NCI-H446 treated with DMSO at 0.1 percent for 48 hours (cell line): ENCODE results near the gene FLRT1.

Source experiments
- DNase-seq: peaks from one replicate; lab custom pipeline; 2025; lab: John Stamatoyannopoulos, UW

Gene FLRT1

DNA sequence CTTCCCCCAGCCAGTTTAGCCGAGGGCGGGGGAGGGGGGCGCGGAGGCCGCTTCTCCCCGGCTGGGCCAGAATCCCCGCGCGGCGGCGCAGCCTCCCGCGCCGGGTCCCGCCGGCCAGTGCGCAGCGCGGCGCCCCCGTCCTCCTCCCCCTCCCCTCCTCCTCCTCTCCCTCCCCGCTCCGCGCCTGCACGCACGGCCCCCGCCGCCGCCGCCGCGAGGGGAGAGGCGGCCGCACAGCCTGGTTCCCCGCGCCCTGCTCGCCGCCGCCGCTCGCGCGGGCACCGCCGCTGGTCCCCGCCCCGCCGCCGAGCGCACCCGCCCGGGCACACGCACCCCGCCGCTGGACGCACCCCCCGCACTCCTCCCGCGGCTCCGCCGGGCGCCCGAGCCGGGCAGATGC, at the start of gene FLRT1:
Gene FLRT1 (plus strand): TSS at position 356 of the 400 bp plus-strand sequence. CDS start 80,337 bp downstream, outside the sequence.
- DNase-seq = no peak

DNA sequence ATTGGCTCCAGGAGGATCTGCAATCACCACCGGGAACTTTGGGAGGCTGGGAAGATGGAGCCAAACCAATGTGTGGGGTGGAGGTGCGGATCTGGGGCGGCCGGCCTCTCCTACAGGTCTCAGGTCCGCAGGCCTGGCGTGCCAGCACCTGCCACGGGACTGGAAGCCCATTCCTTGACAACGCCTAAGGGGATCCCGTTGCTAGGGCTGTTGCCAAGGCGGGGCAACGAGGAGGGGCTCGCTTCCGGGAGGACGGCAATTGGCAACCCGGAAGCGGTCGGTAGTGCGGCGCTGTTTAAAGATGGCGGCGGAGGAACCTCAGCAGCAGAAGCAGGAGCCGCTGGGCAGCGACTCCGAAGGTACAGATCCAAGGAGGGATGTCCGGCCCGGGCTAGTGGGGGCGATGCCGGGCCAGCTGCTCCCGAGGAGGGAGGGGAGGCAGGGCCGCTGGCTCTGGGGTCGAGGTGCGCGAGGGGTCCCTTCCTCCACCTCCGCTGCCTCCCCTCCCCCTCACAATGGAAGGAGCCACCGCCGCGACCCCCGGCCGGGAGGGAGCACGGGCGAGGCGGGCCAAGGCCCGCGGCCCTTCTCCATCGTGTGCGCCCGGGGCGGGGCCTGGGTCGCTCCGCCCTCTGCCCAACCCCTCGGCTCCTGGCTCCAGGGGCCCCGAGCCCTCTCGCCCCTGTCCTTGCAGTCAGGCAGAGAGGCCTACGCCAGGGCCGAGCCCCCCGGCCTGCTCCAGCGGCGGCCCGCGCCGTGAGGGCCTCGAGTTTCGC, 49.4 kb upstream of the FLRT1 start, which contains the start of gene OTUB1:
Gene OTUB1 (plus strand): TSS at position 283 of the 776 bp plus-strand sequence. CDS start 19 bp downstream, at position 302.
- peak; percentile 79 for DNase-seq

- no peak for DNase-seq
Observed at GRCh38 chr11:63986932-63987513, 48.7 kb upstream of the FLRT1 start.

GRCh38 chr11:63991558-63991957, 44.2 kb upstream of the FLRT1 start:
- no peak for DNase-seq

GRCh38 chr11:63993100-63993499, 42.6 kb upstream of the FLRT1 start:
- DNase-seq = no peak

DNA sequence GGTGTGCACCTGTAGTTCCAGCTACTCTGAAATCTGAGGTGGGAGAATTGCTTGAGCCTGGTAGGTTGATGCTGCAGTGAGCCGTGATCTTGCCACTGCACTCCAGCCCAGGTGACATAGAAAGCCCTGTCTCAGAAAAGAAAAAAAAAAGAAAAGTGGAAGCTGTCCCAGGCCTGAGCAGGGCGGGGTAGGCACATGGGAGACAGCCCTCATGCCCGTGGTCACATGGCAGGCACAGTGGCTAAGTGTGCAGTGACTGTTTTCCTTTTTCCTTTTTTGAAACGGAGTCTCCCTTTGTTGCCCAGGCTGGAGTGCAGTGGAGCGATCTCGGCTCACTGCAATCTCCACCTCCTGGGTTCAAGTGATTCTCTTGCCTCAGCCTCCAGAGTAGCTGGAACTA, 41.7 kb upstream of the FLRT1 start:
- DNase-seq = no peak

DNA sequence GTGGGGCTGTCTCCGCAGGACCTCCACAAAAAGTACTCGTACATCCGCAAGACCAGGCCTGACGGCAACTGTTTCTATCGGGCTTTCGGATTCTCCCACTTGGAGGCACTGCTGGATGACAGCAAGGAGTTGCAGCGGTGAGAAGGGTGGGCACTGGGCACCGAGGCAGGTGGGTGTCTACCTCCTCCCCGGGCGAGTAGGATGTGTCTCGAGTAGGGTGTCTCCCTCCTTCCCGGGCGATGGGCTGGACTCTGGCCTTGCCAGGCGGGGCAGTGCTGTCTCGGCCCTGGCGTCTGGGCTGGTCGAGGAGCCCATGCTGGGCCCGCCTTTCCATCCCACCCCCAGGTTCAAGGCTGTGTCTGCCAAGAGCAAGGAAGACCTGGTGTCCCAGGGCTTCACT, 39.2 kb upstream of the FLRT1 start:
- DNase-seq = no peak

- DNase-seq = no peak
Observed at GRCh38 chr11:63997104-63997700, 38.5 kb upstream of the FLRT1 start.

DNA sequence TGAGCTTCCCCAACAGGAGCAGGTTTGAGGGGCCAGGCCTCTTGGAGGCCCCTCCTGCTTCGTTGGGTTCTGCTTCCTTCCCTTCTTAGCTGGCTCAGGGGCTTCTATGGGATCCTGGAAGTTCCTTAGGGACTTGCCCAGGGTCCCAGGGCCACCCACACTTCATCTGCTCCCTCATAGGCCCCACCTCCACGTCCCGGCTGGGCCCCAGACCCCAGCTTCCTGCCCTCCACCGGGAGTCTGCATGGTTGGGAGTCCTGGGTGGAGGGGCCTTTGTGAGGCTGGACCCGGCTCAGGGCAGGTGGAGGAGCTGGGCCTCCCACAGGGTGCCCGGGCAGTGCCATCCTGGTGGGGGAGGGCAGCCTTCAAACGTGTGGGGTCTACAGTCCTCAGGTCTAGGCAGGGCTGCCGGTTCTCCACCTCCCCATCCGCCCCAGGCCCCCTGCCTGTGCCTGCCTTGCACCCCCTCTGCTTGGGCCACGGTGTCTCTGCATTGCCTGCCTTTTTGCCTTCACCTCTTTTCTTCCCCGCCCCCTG, 37.9 kb upstream of the FLRT1 start:
- DNase-seq = no peak

DNA sequence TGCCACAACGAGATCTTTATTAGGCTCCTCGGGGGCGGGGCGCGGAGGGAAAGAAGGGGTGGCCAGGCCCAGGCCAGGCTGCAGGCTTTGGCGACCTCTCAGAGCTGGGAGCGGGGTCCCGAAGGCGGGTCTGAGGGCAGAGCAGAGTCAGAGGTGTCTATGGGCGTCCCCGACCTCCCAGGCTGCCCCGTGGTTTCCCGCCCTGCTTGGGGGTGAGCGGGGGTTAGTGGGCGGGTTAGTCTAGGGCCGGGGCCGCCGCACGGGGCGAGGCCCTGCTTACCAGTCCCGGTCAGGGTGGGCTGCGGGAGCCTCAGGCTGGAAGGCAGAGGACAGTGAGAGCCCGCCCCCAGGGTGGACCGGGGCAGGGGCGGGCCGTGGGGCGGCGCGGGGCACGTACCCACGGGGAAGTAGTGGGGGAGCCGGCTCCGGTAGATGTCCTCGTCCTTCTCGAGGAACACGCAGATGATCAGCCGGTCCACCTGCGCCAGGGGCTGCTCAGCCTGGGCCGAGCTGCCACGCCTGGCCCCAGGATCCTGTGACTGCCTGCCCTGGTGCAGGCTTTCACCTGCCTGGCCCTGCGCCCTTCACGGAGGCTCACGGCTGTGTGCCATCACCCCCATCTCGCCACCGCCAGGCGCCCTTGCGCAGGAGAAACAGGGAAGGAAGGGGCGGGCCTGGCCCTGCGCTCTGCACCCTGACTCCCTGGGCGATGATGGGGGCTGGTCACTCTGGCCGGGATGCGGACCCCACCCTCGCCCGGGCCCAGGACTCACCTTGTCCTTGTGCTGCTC, 37.0 kb upstream of the FLRT1 start:
- no peak for DNase-seq

GRCh38 chr11:63999349-64000025, 36.2 kb upstream of the FLRT1 start:
- DNase-seq = no peak

DNA sequence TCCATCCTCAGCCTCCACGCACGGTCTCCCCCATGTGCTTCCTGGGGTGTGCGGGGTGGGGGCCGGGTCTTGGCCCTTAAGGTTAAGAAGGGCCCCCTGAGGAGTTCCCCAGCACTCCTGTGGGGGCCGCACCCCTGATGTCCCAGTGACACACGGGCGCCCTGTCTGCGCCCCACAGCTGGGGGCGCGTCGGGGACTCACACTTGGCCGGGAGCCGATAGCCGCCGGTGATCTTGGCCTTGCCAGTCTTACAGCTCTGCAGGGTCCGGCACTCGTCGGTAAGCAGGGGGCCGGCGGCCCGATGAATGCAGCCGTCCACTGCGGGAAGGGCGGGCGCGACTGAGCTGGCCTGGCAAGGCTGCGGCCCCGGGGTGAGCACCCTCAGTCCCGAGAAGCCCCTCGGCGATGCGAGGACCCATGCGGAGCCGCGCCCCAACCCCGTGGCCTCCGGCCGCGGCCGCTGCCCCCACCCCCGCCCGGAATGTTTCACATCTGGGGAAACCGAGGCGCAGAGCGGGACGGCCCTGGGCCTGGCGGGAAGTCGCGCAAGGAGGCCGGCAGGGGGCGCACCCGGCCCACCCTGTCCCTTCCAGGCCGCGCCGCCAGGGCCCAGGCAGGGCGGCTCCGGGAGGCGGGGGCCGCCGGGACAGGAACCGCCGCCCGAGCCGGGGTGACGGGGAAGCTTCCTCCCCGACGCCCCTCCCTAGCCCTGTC, 35.5 kb upstream of the FLRT1 start:
- no peak for DNase-seq

DNA sequence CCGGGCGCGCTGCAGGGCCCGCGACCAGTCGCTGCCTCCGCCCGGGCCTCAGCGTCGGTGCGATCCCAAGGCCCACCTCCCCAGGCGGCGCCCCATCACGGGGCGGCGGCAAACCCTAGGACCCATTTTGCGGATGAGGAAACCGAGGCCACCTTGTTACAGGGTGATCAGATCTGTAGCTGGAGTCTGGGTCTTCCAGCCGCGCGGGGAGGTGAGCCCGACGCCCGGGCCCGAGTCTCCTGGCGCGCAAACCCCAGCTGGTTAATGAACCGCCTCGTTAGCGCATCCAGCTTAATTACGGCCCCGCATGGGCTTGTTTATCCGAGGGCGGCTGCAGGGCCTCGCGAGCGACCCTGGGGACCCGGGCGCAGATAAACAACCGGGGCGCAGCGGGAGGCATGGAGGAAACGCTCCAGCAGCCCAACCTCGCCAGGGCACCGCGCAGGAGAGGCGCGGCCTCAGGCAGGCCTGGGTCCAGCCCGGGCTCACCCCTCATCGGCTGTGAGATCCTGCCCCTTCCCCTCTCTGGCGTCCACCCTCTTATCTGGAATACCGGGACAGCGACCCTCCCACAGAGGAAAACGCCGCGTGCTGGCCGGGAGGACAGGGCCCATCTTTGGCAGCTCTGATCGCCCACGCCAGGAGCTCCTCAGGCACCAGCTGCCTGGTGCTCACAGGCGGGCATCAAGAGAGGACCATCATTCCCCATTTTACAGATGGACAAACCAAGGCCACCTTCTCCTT, 34.8 kb upstream of the FLRT1 start:
- DNase-seq = no peak

DNA sequence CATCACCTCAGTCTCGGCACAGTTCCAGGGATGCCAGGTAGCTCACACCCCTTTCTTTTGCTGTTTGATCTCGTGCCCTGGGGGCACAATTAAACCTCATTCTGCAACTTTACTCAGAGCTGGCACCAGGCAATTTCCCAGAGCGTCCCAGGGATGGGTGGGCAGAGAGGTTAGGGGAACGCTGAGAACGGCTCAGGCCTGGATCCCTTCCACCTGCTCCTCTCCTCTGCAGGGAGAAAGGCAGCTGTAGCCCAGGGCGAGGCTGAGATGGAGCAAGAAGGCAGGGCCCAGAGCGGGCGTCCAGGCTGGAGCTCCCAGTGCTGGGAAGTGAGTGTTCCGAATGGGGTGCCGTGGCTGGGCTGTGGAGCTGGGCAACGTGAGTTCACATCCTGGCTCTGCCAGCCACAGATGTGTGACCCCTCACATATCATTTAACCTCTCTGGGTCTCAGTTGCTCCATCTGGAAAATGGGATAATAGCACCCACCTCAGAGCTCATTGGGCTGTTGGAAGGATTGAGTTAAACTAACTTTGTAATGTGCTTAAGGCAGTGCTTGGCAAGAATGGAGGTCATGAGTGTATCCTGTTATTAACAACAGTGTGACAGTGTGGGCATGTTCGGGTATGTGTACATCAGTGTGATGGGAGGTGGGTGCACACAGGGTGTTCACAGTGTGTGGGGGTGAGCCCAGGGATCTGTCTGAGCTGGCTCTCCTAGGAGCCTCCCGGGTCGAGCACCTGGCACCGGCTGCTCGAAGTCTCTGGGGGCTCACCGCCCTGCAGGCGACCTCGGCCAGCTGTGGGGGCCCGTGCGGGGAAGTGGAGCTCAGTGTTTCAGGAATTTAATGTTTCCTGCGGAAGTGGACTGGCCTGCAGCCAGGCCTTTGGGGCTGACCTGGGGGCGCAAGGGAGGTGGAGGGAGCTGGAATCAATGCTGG, 34.0 kb upstream of the FLRT1 start:
- DNase-seq = no peak

DNA sequence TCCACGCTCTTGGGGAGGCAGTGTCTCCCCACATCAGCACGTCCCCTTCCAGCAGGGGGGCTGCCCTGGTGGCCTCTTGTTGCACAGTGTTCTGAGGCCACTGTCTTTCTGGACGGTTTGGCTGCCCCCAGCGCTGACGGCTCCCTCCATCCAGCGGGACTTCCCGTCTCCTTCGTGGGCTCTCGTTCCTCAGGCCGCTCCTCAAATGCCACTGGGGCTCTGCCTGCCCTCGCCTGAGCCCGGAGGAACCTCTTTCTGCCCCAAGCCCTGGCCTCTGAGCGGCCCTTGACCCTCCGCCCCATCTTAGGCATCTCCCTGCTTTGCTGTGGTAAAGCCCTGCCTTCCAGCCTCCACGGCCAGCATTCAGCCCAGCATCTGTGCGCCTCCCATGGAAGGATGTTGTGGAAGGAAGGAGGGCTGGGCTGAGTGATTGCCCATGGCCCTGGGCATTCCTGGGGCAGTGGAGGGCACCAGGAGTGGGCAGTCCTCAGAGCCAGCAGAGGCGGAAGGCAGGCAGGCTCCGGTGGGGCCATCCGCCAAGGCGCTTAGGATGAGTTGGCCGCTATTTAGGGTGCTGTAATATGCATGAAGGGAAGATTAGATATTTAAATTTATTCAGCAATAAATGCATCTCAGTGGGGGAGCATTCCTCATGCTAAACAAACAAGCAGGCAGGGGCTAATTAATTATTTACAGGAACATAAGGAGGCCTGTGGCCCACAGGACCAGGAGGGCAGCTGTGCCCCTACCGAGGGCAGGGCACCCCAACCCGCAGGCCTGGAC, 31.7 kb upstream of the FLRT1 start:
- no peak for DNase-seq

- DNase-seq = no peak
Observed at GRCh38 chr11:64004590-64004984, 31.1 kb upstream of the FLRT1 start.

- DNase-seq = no peak
Observed at GRCh38 chr11:64005691-64006090, 30.0 kb upstream of the FLRT1 start.

- DNase-seq = no peak
Observed at GRCh38 chr11:64006398-64006797, 29.3 kb upstream of the FLRT1 start.
